ENCODE data around the gene SKIC8.

SKIC8 gene

GRCh38 chr15:78321786-78322185 is 22.4 kb upstream of the SKIC8 start:
- no peak for DNase-seq (ENCODE audit: low read depth)

GRCh38 chr15:78321041-78321570 is 21.7 kb upstream of the SKIC8 start:
- no peak for DNase-seq (ENCODE audit: low read depth)

- no peak for DNase-seq (ENCODE audit: low read depth)
These were observed 20.8 kb upstream of the SKIC8 start for GRCh38 chr15:78320183-78320582.

- no peak for DNase-seq (ENCODE audit: low read depth)
These were observed 20.2 kb upstream of the SKIC8 start for GRCh38 chr15:78319588-78319987.

GRCh38 chr15:78317145-78317836 is 17.9 kb upstream of the SKIC8 start:
- DNase-seq (ENCODE audit: low read depth): no peak

DNA sequence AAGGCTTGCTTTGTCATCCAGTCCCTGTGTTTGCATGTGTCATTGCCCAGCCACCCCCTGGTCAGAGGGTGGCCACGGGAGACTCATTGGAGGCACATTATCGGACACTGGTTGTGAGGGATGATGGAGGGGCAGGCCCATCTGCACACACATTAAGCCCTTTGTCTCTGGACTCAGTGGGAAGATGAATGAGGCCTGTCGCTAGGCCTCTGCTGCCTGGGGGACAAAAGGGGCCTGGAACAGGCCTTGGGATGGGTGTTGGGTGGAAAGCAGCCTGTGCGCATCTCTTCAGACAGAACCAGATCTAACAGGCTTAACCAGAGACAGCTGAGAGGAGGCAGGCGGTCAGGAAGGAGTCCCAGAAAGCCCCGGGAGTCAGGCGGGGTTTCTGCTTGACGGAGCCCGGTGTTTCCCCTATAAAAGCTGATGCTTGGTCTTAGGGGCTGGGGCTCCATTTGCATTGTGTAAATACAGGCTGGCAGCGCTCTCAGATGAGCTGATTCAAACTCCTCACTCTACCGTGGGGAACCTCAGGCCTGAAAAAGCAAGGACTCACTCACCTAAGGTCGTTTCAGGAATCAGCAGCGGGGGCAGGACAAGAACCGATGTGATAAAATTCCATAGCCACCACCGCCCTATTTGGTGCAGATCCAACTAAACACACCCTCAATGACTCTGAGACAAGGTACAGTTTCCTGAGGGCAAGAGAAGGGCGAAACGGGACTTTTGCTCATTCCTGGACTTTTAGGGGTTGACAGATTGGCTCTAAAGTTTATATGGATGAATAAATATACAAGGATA is 17.1 kb upstream of the SKIC8 start:
- no peak for DNase-seq (ENCODE audit: low read depth)

DNA sequence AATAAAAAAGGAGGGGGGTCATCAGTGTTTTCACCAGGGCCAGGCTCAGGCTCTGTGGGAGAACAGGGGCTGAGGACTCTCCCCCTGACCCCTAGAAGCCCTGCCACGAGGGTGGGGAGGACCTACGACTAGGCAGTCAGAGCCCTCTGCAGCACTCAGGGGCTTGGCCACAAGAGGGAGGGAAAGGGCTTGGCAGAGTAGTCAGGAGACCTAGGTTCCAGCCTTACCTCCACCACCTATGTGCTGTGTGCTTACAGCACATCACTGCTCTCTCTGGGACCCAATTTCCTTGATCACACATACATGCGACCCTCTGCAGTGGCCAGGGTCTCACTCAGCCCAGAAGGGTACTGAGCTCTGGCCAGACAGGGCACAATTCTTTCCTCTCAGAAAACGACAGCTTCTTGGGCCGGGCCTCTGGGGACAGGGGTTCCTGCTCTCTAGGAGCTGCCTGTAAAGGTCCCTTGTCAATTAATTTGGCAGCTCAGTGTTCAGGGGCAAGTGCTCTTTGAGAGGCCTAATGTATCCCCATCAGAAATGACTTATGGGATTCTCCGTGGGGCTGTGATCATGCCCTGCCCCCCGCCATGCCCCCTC is 16.4 kb upstream of the SKIC8 start:
- DNase-seq (ENCODE audit: low read depth): no peak

DNA sequence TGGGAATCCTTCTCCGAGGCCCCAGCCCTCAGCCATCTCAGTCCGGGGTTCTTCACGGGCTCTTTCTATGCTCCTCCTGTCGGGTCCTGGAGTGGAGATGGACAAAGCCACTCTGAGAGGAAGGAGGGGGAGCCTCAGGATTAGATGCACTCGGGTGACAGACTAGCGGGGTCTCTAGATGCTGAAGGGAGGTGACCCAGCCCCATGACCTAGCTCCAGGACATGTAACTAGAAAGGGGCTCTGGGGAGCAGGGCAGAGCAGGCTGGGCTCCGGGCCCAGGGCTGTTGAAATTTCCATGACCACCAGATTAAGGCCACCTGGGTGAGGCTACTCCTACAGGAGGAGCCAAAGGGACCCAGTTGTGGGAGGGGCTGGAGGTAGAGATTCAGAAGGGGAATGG is 14.8 kb upstream of the SKIC8 start:
- no peak for DNase-seq (ENCODE audit: low read depth)

DNA sequence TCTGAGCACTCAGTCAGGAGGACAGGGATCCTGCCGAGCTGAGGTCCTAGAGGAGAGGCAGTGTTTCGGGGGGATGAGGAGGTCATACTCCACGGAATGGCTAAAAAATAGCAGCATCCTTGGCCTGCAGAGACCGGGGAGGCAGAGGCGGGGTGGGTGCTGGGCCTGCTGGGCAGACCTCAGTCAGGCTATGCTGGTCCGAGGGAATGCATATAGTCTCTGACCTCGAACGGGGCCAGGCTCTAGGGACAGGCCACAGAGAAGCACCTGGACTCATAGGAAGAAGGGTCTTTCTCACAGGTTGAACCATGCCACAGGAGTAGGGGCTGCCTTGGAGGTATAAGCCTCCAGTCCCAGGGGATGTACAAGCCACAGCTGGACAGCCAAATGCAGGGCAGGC is 14.0 kb upstream of the SKIC8 start:
- DNase-seq (ENCODE audit: low read depth): no peak

GRCh38 chr15:78312957-78313356 is 13.5 kb upstream of the SKIC8 start:
- no peak for DNase-seq (ENCODE audit: low read depth)

DNA sequence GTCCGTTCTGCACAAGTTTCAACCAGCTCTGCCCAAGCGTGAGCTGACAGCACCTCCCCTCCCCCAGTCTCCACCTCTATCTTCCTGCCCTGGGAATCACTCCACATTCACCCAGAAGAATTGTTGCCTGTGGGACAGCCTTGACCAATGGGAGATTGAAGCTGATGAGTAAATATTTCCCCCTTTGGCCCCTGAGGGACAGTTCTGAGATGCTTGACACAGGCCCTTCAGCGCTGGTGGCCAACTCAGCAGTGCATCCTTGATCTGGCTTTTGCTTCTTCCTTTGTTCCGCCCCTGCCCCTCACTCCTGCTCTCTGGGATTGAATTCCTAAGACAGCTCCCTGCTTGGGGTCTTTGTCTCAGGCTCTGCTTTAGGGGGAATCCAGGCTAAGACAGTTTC is 13.1 kb upstream of the SKIC8 start:
- no peak for DNase-seq (ENCODE audit: low read depth)

DNA sequence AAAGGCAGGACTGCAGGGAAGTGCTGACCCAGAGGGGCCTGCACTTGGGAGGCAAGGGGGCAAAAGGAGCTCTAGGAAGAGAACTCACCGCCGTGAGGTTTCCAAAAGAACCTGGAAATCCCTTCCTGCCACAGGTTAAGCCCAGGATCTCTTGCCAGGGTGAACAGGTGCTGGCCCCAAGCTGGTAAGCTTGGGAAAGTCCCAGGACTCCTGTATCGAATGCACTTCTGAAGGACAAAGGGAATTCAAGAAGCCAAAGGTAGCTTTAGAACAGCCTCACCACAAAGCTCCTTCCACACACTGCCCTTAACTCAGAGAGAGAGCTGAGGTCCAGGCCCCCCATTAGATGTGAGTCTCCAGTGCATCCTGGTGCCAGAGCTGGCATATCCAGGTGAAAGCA is 11.9 kb upstream of the SKIC8 start:
- DNase-seq (ENCODE audit: low read depth): no peak

- DNase-seq (ENCODE audit: low read depth): no peak
These were observed 9.1 kb upstream of the SKIC8 start for GRCh38 chr15:78308422-78309032.

GRCh38 chr15:78307976-78308375 is 8.6 kb upstream of the SKIC8 start:
- DNase-seq (ENCODE audit: low read depth): no peak

GRCh38 chr15:78306176-78306774 is 6.9 kb upstream of the SKIC8 start:
- no peak for DNase-seq (ENCODE audit: low read depth)

GRCh38 chr15:78304216-78305066 is 5.0 kb upstream of the SKIC8 start:
- no peak for DNase-seq (ENCODE audit: low read depth)

- no peak for DNase-seq (ENCODE audit: low read depth)
These were observed 3.3 kb upstream of the SKIC8 start for GRCh38 chr15:78302579-78303312.

GRCh38 chr15:78301828-78302227 is 2.4 kb upstream of the SKIC8 start:
- DNase-seq (ENCODE audit: low read depth): no peak

DNA sequence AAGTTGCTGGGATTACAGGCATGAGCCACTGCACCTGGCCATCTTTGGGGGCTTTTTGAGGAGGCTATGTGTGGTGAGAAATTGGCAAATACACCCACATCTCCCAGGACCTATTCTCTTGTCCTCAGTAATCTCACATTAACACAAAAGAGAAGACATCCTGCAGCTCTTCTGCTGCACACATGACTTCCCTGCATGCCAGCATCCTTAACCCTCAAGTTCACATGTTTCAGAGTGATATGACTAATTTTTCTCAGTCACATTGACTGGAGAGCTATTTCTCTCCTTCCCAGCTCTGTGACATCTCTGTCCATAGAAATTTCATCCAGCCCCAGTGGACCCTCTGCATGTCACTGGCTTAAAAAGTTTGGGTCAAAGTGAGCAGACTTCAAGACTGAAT is 1.9 kb upstream of the SKIC8 start:
- no peak for DNase-seq (ENCODE audit: low read depth)

GRCh38 chr15:78292219-78292618 is 7.2 kb downstream of the SKIC8 start:
- DNase-seq (ENCODE audit: low read depth): no peak

GRCh38 chr15:78291698-78292097 is 7.7 kb downstream of the SKIC8 start:
- no peak for DNase-seq (ENCODE audit: low read depth)

Data from activated T-helper 1 cell treated with Interleukin-2 at 50 U/mL for 16 hours (primary cell).